Hepatocyte (in vitro differentiated cells): ENCODE results near the gene SPON1.

Experiments
- CTCF ChIP-seq: fragments of 200-600 bp; sonication (generic); IDR thresholded peaks from 2 replicates; pipeline ENCODE4 v1.5.1; 2016; ENCODE audit warnings: antibody characterized with exemption, mild to moderate bottlenecking; ENCODE audit not compliant: poor library complexity
- EZH2 ChIP-seq: fragments of 200-600 bp; sonication (generic); IDR thresholded peaks from 2 replicates; pipeline ENCODE4 v1.6.1; 2016; ENCODE audit warnings: antibody characterized with exemption, mild to moderate bottlenecking, borderline replicate concordance
- EZH2phosphoT487 ChIP-seq: fragments of 200-600 bp; sonication (generic); IDR thresholded peaks from one replicate; pipeline ENCODE4 v1.6.1; 2018; ENCODE audit warnings: antibody characterized with exemption, mild to moderate bottlenecking, low read depth, moderate library complexity; ENCODE audit not compliant: unreplicated experiment, severe bottlenecking

GRCh38 chr11:13962562-13963168, at the start of gene SPON1:
- no peak for TF ChIP-seq CTCF
- TF ChIP-seq EZH2: peak; percentile 45
- no peak for TF ChIP-seq EZH2phosphoT487
